ENCODE measurements around the gene TTC7B.

TTC7B gene

DNA sequence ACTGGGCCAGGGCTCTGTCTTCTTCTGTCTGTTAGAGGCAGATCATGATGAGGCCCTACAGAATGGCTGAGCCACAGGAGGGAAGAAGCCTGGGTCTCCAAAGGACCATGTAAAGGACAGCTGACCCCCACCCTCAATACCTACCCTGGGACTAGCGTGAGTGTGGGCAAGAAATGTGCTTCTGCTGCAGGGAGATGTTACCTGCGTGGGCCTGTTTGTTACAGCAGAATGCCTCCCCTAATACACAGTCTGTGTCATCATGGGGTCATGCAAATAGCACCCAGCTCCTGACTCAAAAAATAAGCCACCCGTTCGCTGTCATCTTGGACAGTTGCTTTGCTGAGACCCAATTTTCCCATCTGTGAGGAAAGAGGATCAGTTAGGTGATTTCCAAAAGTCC is 328.8 kb downstream of the TTC7B start:
- no peaks in the 10 kb centered on the region for H3K36me3 ChIP-seq (ENCODE audit: insufficient read depth, low read length)
- H3K4me3 ChIP-seq (ENCODE audit: low read depth, low read length, poor library complexity, severe bottlenecking) = no peak overlapping the region
- H3K9me3 ChIP-seq (ENCODE audit: low read length) = no peaks in the 10 kb centered on the region
- no peaks in the 10 kb centered on the region for H4K20me1 ChIP-seq (ENCODE audit: insufficient read depth, low read length)
- no peak for TF ChIP-seq EZH2 (IDR thresholded peaks at IDR 0.05; ENCODE audit: borderline replicate concordance, low read length)
- TF ChIP-seq, protein P1, sequence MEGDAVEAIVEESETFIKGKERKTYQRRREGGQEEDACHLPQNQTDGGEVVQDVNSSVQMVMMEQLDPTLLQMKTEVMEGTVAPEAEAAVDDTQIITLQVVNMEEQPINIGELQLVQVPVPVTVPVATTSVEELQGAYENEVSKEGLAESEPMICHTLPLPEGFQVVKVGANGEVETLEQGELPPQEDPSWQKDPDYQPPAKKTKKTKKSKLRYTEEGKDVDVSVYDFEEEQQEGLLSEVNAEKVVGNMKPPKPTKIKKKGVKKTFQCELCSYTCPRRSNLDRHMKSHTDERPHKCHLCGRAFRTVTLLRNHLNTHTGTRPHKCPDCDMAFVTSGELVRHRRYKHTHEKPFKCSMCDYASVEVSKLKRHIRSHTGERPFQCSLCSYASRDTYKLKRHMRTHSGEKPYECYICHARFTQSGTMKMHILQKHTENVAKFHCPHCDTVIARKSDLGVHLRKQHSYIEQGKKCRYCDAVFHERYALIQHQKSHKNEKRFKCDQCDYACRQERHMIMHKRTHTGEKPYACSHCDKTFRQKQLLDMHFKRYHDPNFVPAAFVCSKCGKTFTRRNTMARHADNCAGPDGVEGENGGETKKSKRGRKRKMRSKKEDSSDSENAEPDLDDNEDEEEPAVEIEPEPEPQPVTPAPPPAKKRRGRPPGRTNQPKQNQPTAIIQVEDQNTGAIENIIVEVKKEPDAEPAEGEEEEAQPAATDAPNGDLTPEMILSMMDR (IDR thresholded peaks at IDR 0.05; ENCODE audit: low read length) = no peak
- H3K9me2 ChIP-seq (ENCODE audit: low read depth, low read length) = no peaks in the 10 kb centered on the region
- H3K4me2 ChIP-seq (ENCODE audit: low read length) = no peak overlapping the region
- H3K4me1 ChIP-seq (ENCODE audit: insufficient read depth, low read length, severe bottlenecking) = no peaks in the 10 kb centered on the region
- no peak overlapping the region for H3K9ac ChIP-seq (ENCODE audit: low read length)
- no peaks in the 10 kb centered on the region for H3F3A ChIP-seq (ENCODE audit: insufficient read depth, low read length)
- no peak overlapping the region for H2AFZ ChIP-seq (ENCODE audit: low read length)
- no peak overlapping the region for H3K27ac ChIP-seq (ENCODE audit: low read depth, low read length, poor library complexity, severe bottlenecking)
- H3K27me3 ChIP-seq (ENCODE audit: insufficient read depth, low read length) = no peaks in the 10 kb centered on the region; the same call in 1 of the 2 replicates
- no peaks in the 10 kb centered on the region for H3K79me2 ChIP-seq (ENCODE audit: insufficient read depth, low read length)

DNA sequence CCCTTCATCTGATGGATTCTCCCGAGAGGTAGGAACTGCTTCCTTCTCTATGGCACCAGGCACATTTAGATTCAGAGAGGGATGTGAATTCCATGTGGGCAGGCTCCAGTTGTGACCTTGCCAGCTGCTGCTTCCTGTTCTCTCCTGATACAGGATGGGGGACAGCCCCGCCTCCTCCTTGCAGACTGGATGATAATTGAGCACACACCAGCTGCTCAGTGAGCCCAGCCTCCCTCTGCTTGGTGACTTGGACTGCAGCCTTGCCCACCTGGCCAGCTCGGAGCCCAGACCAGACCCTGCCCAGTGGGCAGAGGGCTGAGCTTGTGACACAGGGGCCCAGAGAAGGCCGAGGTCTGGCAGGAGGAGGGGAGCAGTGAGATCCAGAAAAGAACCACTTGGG is 329.2 kb downstream of the TTC7B start:
- H3K9me2 ChIP-seq (ENCODE audit: low read depth, low read length) = no peaks in the 10 kb centered on the region
- no peak overlapping the region for H3K9ac ChIP-seq (ENCODE audit: low read length)
- H3F3A ChIP-seq (ENCODE audit: insufficient read depth, low read length) = no peaks in the 10 kb centered on the region
- H3K27me3 ChIP-seq (ENCODE audit: insufficient read depth, low read length) = no peaks in the 10 kb centered on the region; the same call in 1 of the 2 replicates
- no peak for TF ChIP-seq EZH2 (IDR thresholded peaks at IDR 0.05; ENCODE audit: borderline replicate concordance, low read length)
- TF ChIP-seq, protein P1 (IDR thresholded peaks at IDR 0.05; ENCODE audit: low read length) = no peak
- no peak overlapping the region for H3K27ac ChIP-seq (ENCODE audit: low read depth, low read length, poor library complexity, severe bottlenecking)
- H3K79me2 ChIP-seq (ENCODE audit: insufficient read depth, low read length) = no peaks in the 10 kb centered on the region
- no peaks in the 10 kb centered on the region for H3K4me1 ChIP-seq (ENCODE audit: insufficient read depth, low read length, severe bottlenecking)
- H3K4me3 ChIP-seq (ENCODE audit: low read depth, low read length, poor library complexity, severe bottlenecking) = no peak overlapping the region
- H2AFZ ChIP-seq (ENCODE audit: low read length) = no peak overlapping the region
- no peak overlapping the region for H3K4me2 ChIP-seq (ENCODE audit: low read length)
- H3K9me3 ChIP-seq (ENCODE audit: low read length) = no peaks in the 10 kb centered on the region
- no peaks in the 10 kb centered on the region for H4K20me1 ChIP-seq (ENCODE audit: insufficient read depth, low read length)
- H3K36me3 ChIP-seq (ENCODE audit: insufficient read depth, low read length) = no peaks in the 10 kb centered on the region

DNA sequence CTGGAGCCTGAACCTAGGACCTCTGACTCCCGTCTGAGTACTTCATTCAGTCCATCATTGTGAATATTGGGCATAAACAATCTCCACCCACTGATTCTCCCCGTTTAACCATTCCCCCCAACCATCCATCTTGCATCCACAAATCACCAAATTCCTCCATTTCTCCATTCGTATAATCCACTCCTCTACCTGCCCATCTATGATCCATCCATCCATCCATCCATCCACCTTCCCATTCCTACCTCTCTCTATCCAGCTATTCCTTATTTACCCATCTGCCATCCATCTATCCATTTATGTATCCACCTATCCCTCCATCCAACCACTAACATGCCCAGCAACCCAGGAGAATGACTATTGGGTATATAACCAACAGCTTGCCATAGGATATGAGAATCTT is 331.9 kb downstream of the TTC7B start:
- H3K9ac ChIP-seq (ENCODE audit: low read length) = no peak overlapping the region
- H3K4me3 ChIP-seq (ENCODE audit: low read depth, low read length, poor library complexity, severe bottlenecking) = no peak overlapping the region

More for the DNA sequence above, 331.9 kb downstream of the TTC7B start:
- Histone ChIP-seq H2AFZ (ENCODE audit: low read length) (no peak overlapping the region), H3K27me3 (ENCODE audit: insufficient read depth, low read length) (no peaks in the 10 kb centered on the region; the same call in 1 of the 2 replicates), H3K79me2 (ENCODE audit: insufficient read depth, low read length) (no peaks in the 10 kb centered on the region), H3F3A (ENCODE audit: insufficient read depth, low read length) (no peaks in the 10 kb centered on the region), H3K36me3 (ENCODE audit: insufficient read depth, low read length) (no peaks in the 10 kb centered on the region), H3K9me2 (ENCODE audit: low read depth, low read length) (no peaks in the 10 kb centered on the region), H4K20me1 (ENCODE audit: insufficient read depth, low read length) (no peaks in the 10 kb centered on the region), H3K27ac (ENCODE audit: low read depth, low read length, poor library complexity, severe bottlenecking) (no peak overlapping the region), H3K4me1 (ENCODE audit: insufficient read depth, low read length, severe bottlenecking) (no peaks in the 10 kb centered on the region), H3K4me2 (ENCODE audit: low read length) (no peak overlapping the region), H3K9me3 (ENCODE audit: low read length) (no peaks in the 10 kb centered on the region)
- no peak for TF ChIP-seq EZH2 (IDR thresholded peaks at IDR 0.05; ENCODE audit: borderline replicate concordance, low read length)
- TF ChIP-seq, protein P1 (IDR thresholded peaks at IDR 0.05; ENCODE audit: low read length) = no peak
